Activated CD4-positive, alpha-beta memory T cell treated with anti-CD3 and anti-CD28 coated beads, Interleukin-2, amount 10 ng/mL, durations not matched to agents 7 days and 5 days (primary cell): ENCODE results near the gene TMEM114. TPM values are rescaled to one million over a fixed set of nuclear protein-coding genes. Genes with fewer than 3 reads are reported as not detected.

Experiments
- CTCF ChIA-PET: fragments of 350-600 bp; sonication (Branson Sonifier 250); formaldehyde crosslinking; loops from one replicate; lab custom pipeline; 2021; ENCODE audit warnings: antibody characterized with exemption, inconsistent platforms; lab: Charles Lee
- POLR2A ChIA-PET: fragments of 350-600 bp; sonication (Branson Sonifier 250); formaldehyde crosslinking; loops from one replicate; lab custom pipeline; 2021; ENCODE audit warnings: antibody characterized with exemption; lab: Charles Lee
- DNase-seq: peaks from one replicate; pipeline ENCODE4 v3.0.0-alpha.2; 2020
- H3K27ac Mint-ChIP-seq: one replicate; pipeline ENCODE4 v1.8.0; 2021; ENCODE audit warnings: mild to moderate bottlenecking, mixed read lengths
- H3K27me3 Mint-ChIP-seq: one replicate; pipeline ENCODE4 v1.8.0; 2021; ENCODE audit warnings: mixed read lengths
- H3K36me3 Mint-ChIP-seq: one replicate; pipeline ENCODE4 v1.8.0; 2021; ENCODE audit warnings: low read depth, mixed read lengths
- H3K4me1 Mint-ChIP-seq: one replicate; pipeline ENCODE4 v1.8.0; 2021; ENCODE audit warnings: mixed read lengths
- H3K4me3 Mint-ChIP-seq: one replicate; pipeline ENCODE4 v1.8.0; 2021; ENCODE audit warnings: mild to moderate bottlenecking, mixed read lengths
- H3K9me3 Mint-ChIP-seq: one replicate; pipeline ENCODE4 v1.8.0; 2021; ENCODE audit warnings: mixed read lengths
- total RNA-seq, 2 experiments: library from RNA; stranded (reverse); gene quantifications; one replicate each; pipeline ENCODE4 v1.2.3, GENCODE V29; 2021

The TMEM114 gene
- total RNA-seq, 2 experiments from 2014 or later = not detected

DNA sequence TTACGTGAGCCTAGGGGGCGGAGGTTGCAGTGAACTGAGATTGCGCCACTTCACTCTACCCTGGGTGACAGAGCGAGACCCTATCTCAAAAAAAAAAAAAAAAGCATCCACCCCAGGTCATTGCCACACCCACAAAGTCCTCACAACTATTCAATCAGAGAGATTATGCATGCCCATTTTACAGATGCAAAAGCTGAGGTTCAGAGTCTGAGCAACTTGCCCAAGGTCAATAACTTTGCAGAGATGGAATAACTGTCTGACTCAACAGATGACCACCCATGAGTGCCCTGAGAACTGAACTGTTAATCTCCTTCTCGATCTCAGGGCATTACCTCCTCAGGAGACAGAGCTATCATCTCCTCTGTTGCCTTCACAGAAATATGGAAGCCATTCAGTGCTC is 5.5 kb upstream of the TMEM114 start:
- Mint-ChIP-seq H3K27ac (no peak overlapping the region), H3K27me3 (no peaks in the 10 kb centered on the region), H3K4me1 (no peaks in the 10 kb centered on the region), H3K4me3 (no peak overlapping the region), H3K9me3 (peaks cover 6% of the 10 kb centered on the region), H3K36me3 (no peaks in the 10 kb centered on the region)
- ChIA-PET POLR2A (no interaction called here), CTCF (no interaction called here)
- no peak for DNase-seq

DNA sequence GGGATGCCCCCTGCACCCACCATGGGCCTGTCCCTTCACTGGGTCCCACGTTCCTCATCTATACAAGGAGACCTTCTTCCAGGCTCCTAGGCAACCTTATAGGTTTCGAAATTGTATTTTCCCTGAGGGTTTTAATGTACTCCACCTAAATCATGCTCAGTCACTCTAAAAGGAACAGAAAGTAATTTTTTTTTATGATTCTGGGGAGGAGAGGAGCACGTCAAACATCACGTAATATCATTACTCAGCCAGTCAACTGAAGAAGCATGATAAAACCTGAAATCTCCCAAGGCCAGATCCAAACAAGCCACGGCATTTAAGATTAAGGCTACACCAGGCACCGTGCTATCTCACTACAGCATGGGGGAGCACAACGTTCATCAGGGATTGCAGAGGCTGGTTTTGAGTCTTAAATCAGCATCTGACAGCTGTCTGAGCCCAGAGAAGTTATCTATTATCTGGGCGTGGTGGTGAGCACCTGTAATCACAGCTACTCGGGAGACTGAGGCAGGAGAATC is 3.9 kb upstream of the TMEM114 start:
- Mint-ChIP-seq H3K9me3 (peaks cover 6% of the 10 kb centered on the region), H3K4me1 (no peaks in the 10 kb centered on the region), H3K4me3 (no peak overlapping the region), H3K36me3 (peaks cover 3% of the 10 kb centered on the region), H3K27ac (no peak overlapping the region), H3K27me3 (peaks cover 7% of the 10 kb centered on the region)
- DNase-seq = no peak
- ChIA-PET POLR2A (no interaction called here), CTCF (interaction anchor here (1.2 kb wide), 1 partner anchor 10 kb away, joined by 3 read pairs; no protein-coding TSS in a partner anchor)

DNA sequence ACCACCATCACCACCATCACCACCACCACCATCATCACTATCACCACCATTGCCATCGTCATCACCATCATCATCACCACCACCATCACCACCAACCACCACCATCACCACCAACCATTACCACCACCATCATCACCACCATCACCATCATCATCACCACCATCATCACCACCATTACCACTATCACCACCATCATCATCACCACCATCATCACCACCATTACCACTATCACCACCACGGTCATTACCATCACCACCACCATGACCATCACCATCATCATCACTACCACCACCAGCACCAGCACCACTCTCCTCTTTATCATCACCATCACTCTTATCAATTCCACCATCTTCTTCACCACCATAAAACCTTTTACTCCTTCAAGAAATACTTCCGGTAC is 1.1 kb upstream of the TMEM114 start:
- peaks cover 3% of the 10 kb centered on the region for H3K36me3 Mint-ChIP-seq
- peaks cover 2% of the 10 kb centered on the region for H3K9me3 Mint-ChIP-seq
- POLR2A ChIA-PET = no interaction called here
- no peaks in the 10 kb centered on the region for H3K4me1 Mint-ChIP-seq
- H3K27me3 Mint-ChIP-seq = peaks cover 27% of the 10 kb centered on the region
- no peak overlapping the region for H3K4me3 Mint-ChIP-seq
- DNase-seq = no peak
- CTCF ChIA-PET = no interaction called here
- H3K27ac Mint-ChIP-seq = no peak overlapping the region

DNA sequence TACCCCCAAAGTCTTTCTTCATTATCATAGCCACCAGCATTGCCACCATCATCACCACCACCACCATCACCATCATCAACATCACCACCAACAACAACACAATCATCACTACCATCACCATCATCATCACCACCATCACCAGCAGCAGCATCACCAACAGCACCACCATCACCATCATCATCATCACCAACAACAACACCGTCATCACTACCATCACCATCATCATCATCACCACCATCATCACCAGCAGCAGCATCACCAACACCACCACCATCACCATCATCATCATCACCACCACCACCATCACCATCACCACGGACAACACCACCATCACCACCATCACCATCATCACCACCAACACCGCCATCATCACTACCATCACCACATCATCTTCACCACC is 500 bp upstream of the TMEM114 start:
- peaks cover 3% of the 10 kb centered on the region for H3K36me3 Mint-ChIP-seq
- H3K4me1 Mint-ChIP-seq = no peaks in the 10 kb centered on the region
- peaks cover 27% of the 10 kb centered on the region for H3K27me3 Mint-ChIP-seq
- H3K4me3 Mint-ChIP-seq = no peak overlapping the region
- H3K27ac Mint-ChIP-seq = no peak overlapping the region
- H3K9me3 Mint-ChIP-seq = no peaks in the 10 kb centered on the region
- CTCF ChIA-PET = no interaction called here
- DNase-seq = no peak
- POLR2A ChIA-PET = no interaction called here

DNA sequence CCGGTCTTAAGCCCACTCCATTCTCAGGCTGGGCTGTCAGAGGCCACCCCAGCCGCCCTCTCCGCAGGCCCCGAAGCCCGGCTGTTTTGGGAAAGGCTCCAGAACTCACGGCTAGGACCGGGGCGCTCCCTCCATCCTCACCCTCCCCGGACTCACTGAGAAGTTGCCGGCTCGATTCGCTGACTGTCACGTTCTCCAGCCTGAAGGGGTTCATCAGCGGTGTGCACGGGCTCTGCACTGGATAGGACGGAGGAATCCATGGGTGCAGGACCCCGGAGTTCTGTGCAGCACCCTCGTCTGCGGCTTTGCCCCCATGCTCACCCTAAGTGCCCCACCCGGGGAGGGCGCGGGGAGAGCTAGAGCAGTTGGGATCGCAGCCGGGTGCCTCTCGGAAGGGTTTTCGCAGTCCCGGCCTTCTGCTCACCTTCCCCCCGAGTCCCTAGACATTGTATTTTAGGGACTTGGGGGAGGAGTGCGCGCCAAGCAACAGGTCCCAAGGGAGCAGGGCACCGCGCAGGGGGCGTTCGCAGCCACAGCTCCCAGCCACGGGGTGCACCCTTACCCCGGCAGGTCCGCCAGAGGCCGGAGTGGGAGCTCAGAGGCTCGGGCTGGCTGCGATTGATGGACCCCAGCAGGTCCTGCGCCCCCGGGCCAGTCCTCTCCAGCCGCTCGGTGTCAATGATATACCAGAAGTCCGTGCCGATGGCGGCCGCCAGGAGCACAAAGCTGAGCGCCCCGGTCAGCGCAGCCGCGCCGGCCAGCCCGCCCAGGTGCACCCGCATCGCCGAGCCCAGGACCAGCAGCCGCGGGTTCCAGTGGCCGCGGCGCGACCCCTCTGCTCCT is 1.0 kb downstream of the TMEM114 start:
- Mint-ChIP-seq H3K4me3 (no peak overlapping the region), H3K36me3 (peaks cover 3% of the 10 kb centered on the region), H3K4me1 (no peaks in the 10 kb centered on the region), H3K9me3 (no peaks in the 10 kb centered on the region), H3K27me3 (peaks cover 28% of the 10 kb centered on the region), H3K27ac (no peak overlapping the region)
- ChIA-PET POLR2A (no interaction called here), CTCF (no interaction called here)
- DNase-seq = no peak

DNA sequence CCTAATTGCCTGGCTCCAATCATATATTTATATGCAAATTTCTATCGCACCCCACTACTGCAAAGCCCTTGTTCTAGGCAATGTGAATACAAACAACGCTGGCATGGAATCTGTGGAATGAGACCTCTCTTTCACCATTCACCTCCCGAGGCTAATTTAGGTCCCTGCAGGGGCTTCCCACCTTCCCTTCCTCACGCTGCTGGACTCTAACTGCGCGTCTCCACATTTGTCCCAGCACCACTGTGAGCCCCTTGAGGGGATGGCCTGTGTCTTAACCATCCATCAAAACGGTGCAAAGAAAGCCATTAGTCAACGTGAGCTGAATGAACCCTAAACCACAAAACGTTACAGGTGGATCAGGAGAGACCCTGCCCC is 1.6 kb downstream of the TMEM114 start:
- no peak overlapping the region for H3K27ac Mint-ChIP-seq
- peaks cover 29% of the 10 kb centered on the region for H3K27me3 Mint-ChIP-seq
- CTCF ChIA-PET = no interaction called here

DNA sequence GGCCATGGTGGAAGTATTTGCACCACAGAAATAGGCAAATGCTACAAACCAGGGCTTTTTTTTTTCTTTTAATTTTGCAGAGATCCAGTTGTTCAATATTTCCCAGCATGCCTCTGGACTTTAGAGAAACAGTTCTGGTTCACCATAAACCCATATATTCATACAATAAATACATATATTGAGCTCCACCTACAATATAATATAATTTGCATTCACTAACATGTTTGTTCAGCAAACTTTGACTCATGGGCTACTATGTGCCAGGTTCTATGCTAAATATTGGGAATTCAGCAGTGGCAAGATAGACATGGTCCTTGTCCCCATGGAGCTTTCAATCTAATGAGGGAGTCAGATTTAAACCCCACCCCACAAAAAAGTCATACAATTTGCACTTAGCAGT is 3.2 kb downstream of the TMEM114 start:
- ChIA-PET POLR2A (no interaction called here), CTCF (no interaction called here)
- Mint-ChIP-seq H3K9me3 (no peaks in the 10 kb centered on the region), H3K4me1 (peaks cover under 1% of the 10 kb centered on the region), H3K27ac (no peak overlapping the region), H3K27me3 (peaks cover 32% of the 10 kb centered on the region), H3K4me3 (no peak overlapping the region), H3K36me3 (peaks cover 3% of the 10 kb centered on the region)
- DNase-seq = no peak

More for the DNA sequence above, 1.6 kb downstream of the TMEM114 start:
- POLR2A ChIA-PET = no interaction called here
- Mint-ChIP-seq H3K4me3 (no peak overlapping the region), H3K9me3 (no peaks in the 10 kb centered on the region), H3K4me1 (no peaks in the 10 kb centered on the region), H3K36me3 (peaks cover 3% of the 10 kb centered on the region)
- no peak for DNase-seq

DNA sequence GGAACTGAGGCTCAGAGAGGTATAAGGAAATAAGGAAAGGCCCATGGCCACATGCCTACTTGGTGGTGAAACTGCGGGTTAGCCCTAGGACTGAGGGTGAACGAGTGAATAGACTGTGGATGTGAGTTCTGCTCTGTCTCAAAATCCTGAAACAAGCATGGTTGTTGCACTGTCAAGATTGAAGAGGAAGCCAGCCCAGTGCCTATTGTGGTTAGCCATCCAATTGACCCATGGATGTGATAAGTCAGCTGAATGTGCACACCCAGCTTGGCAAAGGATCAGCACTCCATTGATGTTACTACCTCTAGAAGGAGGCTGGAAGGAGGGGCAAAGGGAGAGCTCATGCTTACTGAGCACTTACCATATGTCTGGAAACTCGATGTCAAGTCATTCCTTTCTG is 4.5 kb downstream of the TMEM114 start:
- no peak for DNase-seq
- Mint-ChIP-seq H3K36me3 (peaks cover 3% of the 10 kb centered on the region), H3K4me1 (peaks cover 3% of the 10 kb centered on the region), H3K27ac (no peak overlapping the region), H3K4me3 (no peak overlapping the region), H3K9me3 (no peaks in the 10 kb centered on the region), H3K27me3 (peaks cover 34% of the 10 kb centered on the region)
- POLR2A ChIA-PET = no interaction called here
- CTCF ChIA-PET = no interaction called here

DNA sequence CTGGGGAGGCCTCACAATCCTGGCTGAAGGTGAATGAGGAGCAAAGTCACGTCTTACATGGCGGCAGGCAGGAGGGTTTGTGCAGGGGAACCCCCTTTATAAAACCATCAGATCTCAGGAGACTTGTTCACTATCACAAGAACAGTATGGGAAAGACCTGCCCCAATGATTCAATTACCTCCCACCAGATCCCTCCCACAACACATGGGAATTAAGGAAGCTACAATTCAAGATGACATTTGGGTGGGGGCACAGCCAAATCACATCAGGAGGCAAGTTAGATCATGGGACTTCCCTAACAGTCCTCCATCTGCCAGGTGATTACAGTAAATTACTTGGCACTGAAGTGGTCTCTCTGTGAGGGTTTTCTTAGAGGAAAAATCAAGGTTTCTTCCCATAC is 5.3 kb downstream of the TMEM114 start:
- Mint-ChIP-seq H3K9me3 (no peaks in the 10 kb centered on the region), H3K4me3 (no peak overlapping the region), H3K27ac (no peak overlapping the region), H3K36me3 (peaks cover 2% of the 10 kb centered on the region), H3K27me3 (peaks cover 32% of the 10 kb centered on the region), H3K4me1 (peaks cover 3% of the 10 kb centered on the region)
- POLR2A ChIA-PET = no interaction called here
- no peak for DNase-seq
- CTCF ChIA-PET = interaction anchor here (1.3 kb wide), 1 partner anchor 10 kb away, joined by 3 read pairs; no protein-coding TSS in a partner anchor

DNA sequence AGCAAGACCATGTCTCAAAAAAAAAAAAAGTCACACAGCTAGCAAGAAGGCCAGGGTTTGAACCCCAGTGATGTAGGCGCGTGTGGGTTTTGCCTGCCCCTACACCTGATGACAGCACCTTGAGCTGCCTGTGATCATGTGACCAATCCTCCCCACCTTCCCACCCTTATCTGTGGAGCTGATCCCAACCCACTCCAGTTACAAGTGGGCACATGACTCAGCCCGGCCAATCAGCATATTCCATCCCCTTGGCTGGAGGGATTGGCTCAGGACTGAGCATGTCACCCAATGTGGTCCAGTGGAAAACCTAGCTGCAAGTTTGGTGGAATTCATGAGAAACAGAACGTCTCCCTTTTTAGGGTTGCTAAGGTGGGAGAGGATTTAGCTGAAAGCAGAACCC is 6.6 kb downstream of the TMEM114 start:
- POLR2A ChIA-PET = no interaction called here
- Mint-ChIP-seq H3K4me1 (peaks cover 3% of the 10 kb centered on the region), H3K27me3 (peaks cover 23% of the 10 kb centered on the region), H3K4me3 (no peak overlapping the region), H3K27ac (no peak overlapping the region), H3K9me3 (no peaks in the 10 kb centered on the region), H3K36me3 (no peaks in the 10 kb centered on the region)
- CTCF ChIA-PET = interaction anchor here (1.2 to 1.3 kb wide), 2 partner anchors 10 to 11 kb away, joined by 3 to 4 read pairs; no protein-coding TSS in a partner anchor
- no peak for DNase-seq

DNA sequence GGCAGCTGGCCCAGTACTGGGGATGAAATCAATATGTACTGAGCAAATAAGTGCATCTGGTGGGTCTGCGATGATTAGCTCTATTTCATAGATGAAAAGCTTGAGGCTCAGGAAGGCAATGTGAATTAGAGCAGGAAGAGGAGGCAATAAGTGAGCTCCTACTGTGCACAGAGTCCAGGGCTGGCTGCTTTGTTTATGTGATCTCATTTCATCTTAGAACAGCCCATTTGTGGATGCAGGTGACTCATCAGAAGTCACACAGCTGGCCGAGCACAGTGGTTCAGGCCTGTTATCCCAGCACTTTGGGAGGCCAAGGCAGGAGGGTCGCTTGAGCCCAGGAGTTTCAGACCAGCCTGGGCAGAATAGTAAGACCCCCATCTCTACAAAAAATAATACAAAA is 7.1 kb downstream of the TMEM114 start:
- no peak overlapping the region for H3K27ac Mint-ChIP-seq
- H3K4me3 Mint-ChIP-seq = no peak overlapping the region
- CTCF ChIA-PET = interaction anchor here (1.2 to 1.6 kb wide), 2 partner anchors 10 kb away, joined by 3 to 4 read pairs; no protein-coding TSS in a partner anchor
- H3K9me3 Mint-ChIP-seq = no peaks in the 10 kb centered on the region
- peaks cover 3% of the 10 kb centered on the region for H3K4me1 Mint-ChIP-seq
- no peaks in the 10 kb centered on the region for H3K36me3 Mint-ChIP-seq
- POLR2A ChIA-PET = no interaction called here
- H3K27me3 Mint-ChIP-seq = peaks cover 18% of the 10 kb centered on the region
- DNase-seq = no peak

DNA sequence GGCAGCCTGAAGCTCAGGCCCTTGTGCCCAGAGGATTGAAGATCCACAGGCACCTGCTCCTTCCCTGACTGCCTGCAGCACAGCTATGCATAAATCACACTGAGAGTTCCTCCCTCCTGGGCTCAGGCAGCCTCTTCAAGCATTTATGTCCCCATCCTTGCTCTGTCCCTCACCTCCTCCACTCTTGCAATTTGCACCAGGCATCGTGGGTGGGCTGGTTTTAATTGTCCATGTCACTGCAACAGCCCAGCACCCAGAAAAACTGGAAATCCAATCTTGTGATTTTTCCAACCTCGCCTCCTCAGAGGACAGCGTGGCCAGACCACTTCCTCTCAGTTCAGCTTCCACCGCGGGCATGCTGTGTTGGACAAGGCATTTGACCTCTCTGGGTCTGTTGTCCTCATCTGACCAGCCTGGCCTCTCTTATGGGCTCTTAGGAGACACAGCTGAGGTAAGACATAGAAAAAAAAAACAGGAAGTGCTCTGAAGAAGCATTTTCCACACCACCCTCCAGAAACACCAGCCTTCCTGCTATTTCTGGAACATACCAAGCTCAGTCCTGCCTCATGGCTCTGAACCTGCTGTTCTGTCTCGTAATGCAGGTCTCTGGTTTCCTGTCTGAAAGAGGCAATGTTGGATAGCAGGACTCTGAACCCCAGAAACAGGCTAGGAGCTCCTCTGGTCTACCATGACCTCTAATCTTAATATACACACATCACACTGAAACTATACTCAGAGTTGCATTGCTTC is 8.3 kb downstream of the TMEM114 start:
- Mint-ChIP-seq H3K9me3 (no peaks in the 10 kb centered on the region), H3K36me3 (no peaks in the 10 kb centered on the region), H3K4me3 (no peak overlapping the region), H3K4me1 (peaks cover 3% of the 10 kb centered on the region), H3K27ac (no peak overlapping the region), H3K27me3 (peaks cover 11% of the 10 kb centered on the region)
- ChIA-PET CTCF (interaction anchor here (1.5 to 1.6 kb wide), 2 partner anchors 9 to 15 kb away, joined by 3 read pairs; no protein-coding TSS in a partner anchor), POLR2A (no interaction called here)
- no peak for DNase-seq

DNA sequence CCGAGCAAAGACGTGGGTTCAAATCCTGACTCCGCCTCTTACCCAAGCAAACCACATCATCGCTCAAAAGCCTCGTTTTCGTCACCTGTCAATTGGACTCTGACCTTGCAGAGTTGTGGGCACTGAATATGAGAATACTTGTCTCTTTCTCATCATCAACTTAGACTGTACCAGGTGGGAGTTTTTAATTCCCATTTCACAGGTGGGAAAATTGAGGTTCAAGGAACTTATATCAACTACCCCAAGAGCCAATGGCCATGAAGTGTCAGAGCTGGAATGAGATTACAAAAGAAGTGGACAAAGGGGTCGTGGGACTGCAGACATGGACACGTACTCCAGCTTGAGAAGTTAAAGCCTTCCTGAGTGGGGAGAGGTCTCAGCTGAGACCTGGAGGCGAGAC is 10.8 kb downstream of the TMEM114 start:
- POLR2A ChIA-PET = no interaction called here
- Mint-ChIP-seq H3K27me3 (peaks cover 16% of the 10 kb centered on the region), H3K4me3 (no peak overlapping the region), H3K36me3 (no peaks in the 10 kb centered on the region), H3K27ac (no peak overlapping the region), H3K4me1 (peaks cover 3% of the 10 kb centered on the region), H3K9me3 (no peaks in the 10 kb centered on the region)
- no peak for DNase-seq
- CTCF ChIA-PET = no interaction called here
